Left lung (tissue), 10 donors: ENCODE data around the gene EEF1G. TPM values are rescaled to one million over a fixed set of nuclear protein-coding genes. Genes with fewer than 3 reads are reported as not detected.

Experiments used
- ATAC-seq: fragments of 200-7000 bp; cut with Tn5 transposase; one replicate; pipeline ENCODE4 v1.9.1; 2020; ENCODE audit warnings: moderate library complexity
- DNase-seq, 4 donors: peaks; one replicate each; pipeline ENCODE4 v3.0.0-alpha.2; 2013 to 2020
- H3K27ac ChIP-seq, 2 donors: fragments of 200-600 bp; sonication (generic) in 1 of 2; one replicate each; pipeline versions ENCODE4 v1.5.0 to v1.8.0; 2020 to 2021
- H3K27me3 ChIP-seq, 2 donors: fragments of 200-600 bp; sonication (generic) in 1 of 2; one replicate each; pipeline versions ENCODE4 v1.5.0 to v1.8.0; 2020 to 2021
- H3K36me3 ChIP-seq, 2 donors: fragments of 200-600 bp; sonication (generic) in 1 of 2; one replicate each; pipeline versions ENCODE4 v1.5.0 to v1.8.0; 2020 to 2021
- H3K4me1 ChIP-seq, 2 donors: fragments of 200-600 bp; one replicate each; pipeline ENCODE4 v1.8.0; 2021
- H3K4me3 ChIP-seq, 2 donors: fragments of 200-600 bp; sonication (generic) in 1 of 2; one replicate each; pipeline versions ENCODE4 v1.5.0 to v1.8.0; 2020 to 2021; ENCODE audit warnings: mild to moderate bottlenecking in 1 of 2
- H3K9me3 ChIP-seq, 2 donors: fragments of 200-600 bp; sonication (generic) in 1 of 2; one replicate each; pipeline versions ENCODE4 v1.5.0 to v1.8.0; 2020 to 2021
- intact Hi-C, 2 donors: fragments of 100-400 bp; cut with DNase I; formaldehyde crosslinking; loops; one replicate each; pipeline versions ENCODE4 v1.11.2 to v1.14.2; 2022
- polyA plus RNA-seq, 6 donors: library from polyadenylated mRNA; unstranded; fragments of 120-200 nt; gene quantifications; one replicate each; pipeline ENCODE4 v1.2.1, GENCODE V29; 2013; ENCODE audit not compliant: insufficient read length in 6 of 6
- total RNA-seq, 2 donors: library from RNA; stranded (reverse); fragmentation: NEBNext Ultra II Directional; extraction: Animal tissue kit (Norgen Biotek cat#: 25700); gene quantifications; one replicate each; pipeline ENCODE4 v1.2.1, GENCODE V29; 2021
- TF ChIP-seq, protein P1 (sequence below), 2 donors: fragments of 200-600 bp; sonication (generic) in 1 of 2; IDR thresholded peaks; one replicate each; pipeline versions ENCODE4 v1.5.0 to v1.8.0; 2021; ENCODE audit warnings: antibody characterized with exemption in 2 of 2
- donor health status: DM: no; HTN: yes; CAD: no.
- donor health status: DM: no; HTN: no; CAD: no.

Gene EEF1G
- total and polyA plus RNA-seq, 8 donors = 973 to 2,492 (median 2,240) TPM

DNA sequence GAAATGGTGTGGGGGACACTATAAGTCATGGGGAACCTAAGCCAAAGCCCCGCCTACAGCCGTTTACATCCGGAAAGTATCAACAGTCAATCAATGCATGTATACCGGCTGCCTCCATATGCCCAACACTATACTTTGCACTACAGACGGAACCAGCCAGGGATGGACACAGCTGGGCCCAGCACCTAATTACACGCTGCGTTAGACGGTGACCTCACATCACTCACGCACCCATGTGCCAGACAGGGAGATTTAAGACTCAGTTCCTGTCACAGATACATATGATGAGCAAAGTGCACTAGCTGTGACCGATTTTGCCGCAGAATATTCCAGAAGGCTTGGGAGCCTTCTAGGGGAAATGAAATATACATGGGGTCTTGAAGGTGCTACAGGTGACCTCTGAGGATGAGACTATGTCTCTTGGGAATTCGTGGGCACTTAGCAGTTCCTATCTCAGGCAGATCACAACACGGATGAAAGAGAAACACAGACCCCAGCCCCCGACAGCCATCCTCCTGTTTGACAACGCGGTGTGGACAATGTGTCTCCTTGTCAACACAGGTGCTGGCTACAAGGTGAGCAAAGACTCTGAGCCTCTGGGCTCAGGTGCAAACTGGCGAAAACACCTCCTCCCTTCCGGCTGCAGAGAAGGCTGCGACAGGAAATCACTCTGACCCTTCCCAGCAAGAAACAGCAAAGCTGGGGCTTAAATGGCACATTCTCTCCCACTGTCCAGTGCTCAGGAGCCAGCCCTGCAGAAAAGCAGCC lies 35.0 kb downstream of the EEF1G start:
- Histone ChIP-seq H3K4me1 (peaks cover 60 to 69% of the 10 kb centered on the region in 2 donors), H3K4me3 (no peak overlapping the region)
- intact Hi-C loops = no loop called here

DNA sequence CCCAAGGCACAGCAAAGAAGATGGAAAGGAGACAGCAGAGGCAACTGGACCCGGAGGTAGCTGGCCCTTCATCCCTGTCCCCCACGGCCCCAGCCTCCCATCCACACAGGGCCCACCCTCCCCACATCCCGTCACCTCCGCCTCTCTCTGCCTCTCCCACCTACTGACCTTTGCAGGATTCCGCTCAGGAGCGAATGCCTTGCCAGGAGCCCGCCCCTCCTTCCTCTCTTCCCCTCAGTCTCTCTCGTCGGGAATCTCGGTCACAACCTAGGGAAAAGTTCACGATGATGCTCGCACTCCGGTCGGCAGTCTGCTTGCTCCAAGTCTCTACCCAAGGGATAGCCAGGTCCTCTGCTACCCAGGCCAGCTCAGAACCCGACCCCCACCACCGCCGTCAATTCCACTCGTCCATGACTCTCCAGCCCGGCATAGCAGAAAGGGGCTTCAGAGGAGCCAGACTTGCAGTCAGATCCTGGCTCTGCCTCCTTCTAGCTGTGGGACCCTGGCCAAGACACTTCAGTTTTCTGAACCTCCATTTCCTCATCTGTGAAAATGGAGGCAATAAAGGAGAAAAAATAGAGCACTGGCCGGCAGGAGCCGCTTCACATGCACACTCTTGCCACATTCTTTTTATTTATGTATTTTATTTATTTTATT lies 37.3 kb downstream of the EEF1G start:
- intact Hi-C loops = no loop called here
- H3K27me3 ChIP-seq = no peaks in the 10 kb centered on the region
- ATAC-seq (no peak), DNase-seq (no peak)
- H3K4me1 ChIP-seq = peaks cover 38 to 47% of the 10 kb centered on the region in 2 donors
- TF ChIP-seq, protein P1, sequence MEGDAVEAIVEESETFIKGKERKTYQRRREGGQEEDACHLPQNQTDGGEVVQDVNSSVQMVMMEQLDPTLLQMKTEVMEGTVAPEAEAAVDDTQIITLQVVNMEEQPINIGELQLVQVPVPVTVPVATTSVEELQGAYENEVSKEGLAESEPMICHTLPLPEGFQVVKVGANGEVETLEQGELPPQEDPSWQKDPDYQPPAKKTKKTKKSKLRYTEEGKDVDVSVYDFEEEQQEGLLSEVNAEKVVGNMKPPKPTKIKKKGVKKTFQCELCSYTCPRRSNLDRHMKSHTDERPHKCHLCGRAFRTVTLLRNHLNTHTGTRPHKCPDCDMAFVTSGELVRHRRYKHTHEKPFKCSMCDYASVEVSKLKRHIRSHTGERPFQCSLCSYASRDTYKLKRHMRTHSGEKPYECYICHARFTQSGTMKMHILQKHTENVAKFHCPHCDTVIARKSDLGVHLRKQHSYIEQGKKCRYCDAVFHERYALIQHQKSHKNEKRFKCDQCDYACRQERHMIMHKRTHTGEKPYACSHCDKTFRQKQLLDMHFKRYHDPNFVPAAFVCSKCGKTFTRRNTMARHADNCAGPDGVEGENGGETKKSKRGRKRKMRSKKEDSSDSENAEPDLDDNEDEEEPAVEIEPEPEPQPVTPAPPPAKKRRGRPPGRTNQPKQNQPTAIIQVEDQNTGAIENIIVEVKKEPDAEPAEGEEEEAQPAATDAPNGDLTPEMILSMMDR (IDR thresholded peaks at IDR 0.05) = no peak
- H3K36me3 ChIP-seq = peaks cover 2 to 53% of the 10 kb centered on the region in 2 donors
- H3K4me3 ChIP-seq = no peak overlapping the region
- H3K9me3 ChIP-seq = no peaks in the 10 kb centered on the region
- no peak overlapping the region for H3K27ac ChIP-seq

More for the DNA sequence above, 35.0 kb downstream of the EEF1G start:
- DNase-seq = no peak
- Histone ChIP-seq H3K27me3 (no peaks in the 10 kb centered on the region), H3K9me3 (no peaks in the 10 kb centered on the region), H3K36me3 (peaks cover 2 to 31% of the 10 kb centered on the region in 2 donors), H3K27ac (peak overlapping the region; percentile 61 to 96)
- no peak for ATAC-seq
- TF ChIP-seq, protein P1 (IDR thresholded peaks at IDR 0.05) = no peak

DNA sequence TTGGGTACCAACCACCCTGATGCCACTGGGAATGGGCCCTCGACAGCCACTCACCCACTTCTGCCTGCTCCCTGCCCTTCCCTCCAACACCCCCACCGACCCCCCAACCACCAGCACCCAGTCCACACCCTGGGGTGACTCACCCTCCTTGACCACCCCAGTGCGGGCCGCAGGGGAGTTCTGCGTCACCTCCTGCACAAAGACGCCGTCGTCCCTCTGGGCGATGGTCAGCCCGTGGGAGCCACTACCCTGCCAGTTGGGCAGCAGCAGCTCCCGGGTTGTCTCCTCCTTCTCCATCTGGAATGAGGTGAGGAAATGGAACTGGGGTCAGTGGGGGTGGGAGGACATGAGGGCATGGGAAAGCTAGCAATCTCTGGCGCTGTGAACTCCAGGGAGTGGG lies 37.9 kb downstream of the EEF1G start:
- Histone ChIP-seq H3K27ac (no peak overlapping the region), H3K9me3 (no peaks in the 10 kb centered on the region), H3K4me3 (no peak overlapping the region), H3K4me1 (peaks cover 31 to 40% of the 10 kb centered on the region in 2 donors), H3K36me3 (peaks cover 2 to 59% of the 10 kb centered on the region in 2 donors), H3K27me3 (no peaks in the 10 kb centered on the region)
- TF ChIP-seq, protein P1 (IDR thresholded peaks at IDR 0.05) = no peak
- intact Hi-C loops = no loop called here
- DNase-seq (no peak), ATAC-seq (no peak)

DNA sequence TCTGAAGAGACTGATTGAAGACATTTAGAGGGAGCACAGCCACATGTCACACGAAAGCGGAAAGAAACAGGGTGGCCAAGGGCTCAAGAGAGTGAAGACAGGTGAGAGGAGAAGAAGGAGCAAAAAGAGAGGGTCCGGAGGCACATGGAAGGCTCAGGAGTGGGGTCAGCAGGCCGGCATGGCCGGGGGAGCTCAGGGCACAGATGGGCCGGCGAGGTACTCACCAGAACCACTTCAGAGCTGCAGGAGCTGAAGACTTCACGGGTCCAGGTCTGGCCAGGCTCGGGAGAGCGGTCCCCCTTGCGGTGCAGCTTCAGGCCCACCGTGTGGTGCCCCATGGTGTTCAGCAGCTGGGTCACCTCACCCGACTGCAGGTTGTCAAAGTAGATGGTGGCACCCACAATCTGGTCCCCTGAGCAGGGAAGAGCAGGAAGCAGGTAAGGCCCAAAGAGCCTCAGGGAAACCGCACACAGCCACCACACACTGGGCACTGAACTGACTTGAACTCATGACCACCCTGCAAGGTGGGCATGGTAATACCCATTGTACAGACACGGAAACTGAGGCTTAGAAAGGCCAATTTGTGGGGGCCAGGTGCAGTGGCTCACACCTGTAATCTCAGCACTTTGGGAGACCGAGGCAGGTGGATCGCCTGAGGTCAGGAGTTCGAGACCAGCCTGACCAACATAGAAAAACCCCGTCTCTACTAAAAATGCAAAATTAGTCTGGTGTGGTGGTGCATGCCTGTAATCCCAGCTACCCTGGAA lies 38.7 kb downstream of the EEF1G start:
- H3K9me3 ChIP-seq = no peaks in the 10 kb centered on the region
- intact Hi-C loops = no loop called here
- TF ChIP-seq, protein P1 (IDR thresholded peaks at IDR 0.05) = no peak
- no peak for ATAC-seq
- no peak overlapping the region for H3K4me3 ChIP-seq
- no peak overlapping the region for H3K27ac ChIP-seq
- DNase-seq = no peak
- H3K27me3 ChIP-seq = no peaks in the 10 kb centered on the region
- peaks cover 24 to 32% of the 10 kb centered on the region in 2 donors for H3K4me1 ChIP-seq
- peaks cover 2 to 68% of the 10 kb centered on the region in 2 donors for H3K36me3 ChIP-seq

DNA sequence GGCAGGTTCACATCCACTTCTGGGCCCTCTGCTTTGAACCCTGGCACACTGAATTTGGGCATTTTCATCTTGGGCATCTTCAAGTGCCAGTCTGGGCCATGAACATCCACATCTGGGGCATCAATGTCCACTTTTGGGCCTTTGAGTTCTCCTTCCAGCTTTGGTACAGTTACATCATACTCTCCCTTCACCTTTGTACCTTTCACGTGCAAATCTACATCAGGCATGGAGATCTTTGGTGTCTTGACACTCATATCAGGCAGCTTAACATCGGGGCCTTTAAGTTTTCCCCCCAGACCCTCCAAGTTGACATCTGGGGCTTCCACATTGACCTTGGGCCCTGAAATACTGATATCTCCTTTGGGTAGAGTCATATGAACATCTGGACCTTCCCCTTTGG lies 41.6 kb downstream of the EEF1G start:
- H3K4me3 ChIP-seq = no peak overlapping the region
- H3K9me3 ChIP-seq = no peaks in the 10 kb centered on the region
- no peak for ATAC-seq
- TF ChIP-seq, protein P1 (IDR thresholded peaks at IDR 0.05) = no peak
- no peak overlapping the region for H3K27ac ChIP-seq
- no peaks in the 10 kb centered on the region for H3K27me3 ChIP-seq
- H3K4me1 ChIP-seq = peaks cover 3 to 4% of the 10 kb centered on the region in 2 donors
- no peak for DNase-seq
- H3K36me3 ChIP-seq = peaks cover 2 to 96% of the 10 kb centered on the region in 2 donors
- intact Hi-C loops = no loop called here
